HuH-7 (cell line): ENCODE results near the gene RPE65.
A peak's percentile ranks its signal among the peaks of the same experiment; 100 is the strongest.
"Not testable (repeated sequence)": the region's sequence is repeated elsewhere in the genome, so short reads cannot be mapped to it uniquely, and the experiment has no call there.

Experiments
- DNase-seq: peaks from one replicate; pipeline ENCODE4 v3.0.0; 2011; ENCODE audit warnings: low spot score

RPE65 gene

GRCh38 chr1:68453060-68453670, 3.4 kb upstream of the RPE65 start:
- DNase-seq, result no peak

GRCh38 chr1:68448365-68448764, 1.4 kb downstream of the RPE65 start:
- DNase-seq, result no peak

GRCh38 chr1:68445709-68446108, 4.0 kb downstream of the RPE65 start:
- no peak for DNase-seq

DNA sequence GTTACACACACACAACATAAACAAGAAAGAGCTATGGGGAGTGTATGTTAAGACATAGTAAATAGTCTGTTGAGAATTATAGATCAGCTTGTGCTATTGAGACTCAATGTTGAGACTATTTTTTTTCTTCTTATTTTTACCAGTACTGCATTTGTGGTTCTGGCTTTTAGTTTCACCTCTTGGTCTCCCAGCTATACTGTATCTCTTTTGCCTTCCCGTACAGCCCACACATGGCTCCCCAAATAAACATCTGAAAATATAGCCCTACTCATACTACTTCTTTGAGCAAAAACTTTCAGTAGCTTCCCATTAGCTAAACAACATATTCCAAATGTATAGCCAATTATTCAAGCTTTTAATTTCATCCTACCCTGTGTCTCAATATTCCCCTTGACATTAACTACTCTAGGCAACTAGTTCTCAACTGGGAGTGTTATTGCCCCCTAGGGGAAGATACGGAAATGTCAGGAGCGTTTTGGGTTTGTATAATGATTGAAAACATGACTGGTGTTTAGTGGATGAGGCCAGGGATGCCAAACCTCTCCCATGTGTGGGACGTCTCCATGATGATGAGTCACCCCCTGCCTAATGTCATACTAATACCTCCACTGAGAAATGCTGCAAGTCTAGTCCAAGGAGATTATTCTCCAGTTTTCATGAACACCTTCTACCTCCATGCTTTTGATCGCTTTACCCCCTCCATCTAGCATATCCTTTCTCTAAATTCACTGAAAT, 6.8 kb downstream of the RPE65 start:
- DNase-seq, result peak; percentile 26

- no peak for DNase-seq
Measured at GRCh38 chr1:68442006-68442405, 7.7 kb downstream of the RPE65 start.

DNA sequence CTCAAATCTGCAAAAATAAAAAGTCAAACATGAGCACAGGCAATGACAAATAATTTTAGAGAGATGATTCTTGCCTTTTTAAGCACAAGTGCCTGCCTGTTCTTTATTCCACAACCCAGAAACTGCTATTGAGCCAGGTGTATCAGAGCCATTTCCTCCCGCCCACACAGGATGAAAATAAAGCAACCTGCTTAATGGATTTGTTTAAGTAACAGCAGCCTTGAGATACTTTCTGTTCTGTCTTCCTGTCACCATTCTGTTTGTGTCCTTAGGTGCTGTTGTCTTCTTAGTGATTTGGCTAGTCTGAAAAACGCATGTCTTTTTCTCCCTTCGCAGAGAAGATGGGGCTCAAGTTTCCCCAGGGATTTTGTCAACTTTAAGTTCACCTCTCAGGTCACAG, 11.4 kb downstream of the RPE65 start:
- no peak for DNase-seq

DNA sequence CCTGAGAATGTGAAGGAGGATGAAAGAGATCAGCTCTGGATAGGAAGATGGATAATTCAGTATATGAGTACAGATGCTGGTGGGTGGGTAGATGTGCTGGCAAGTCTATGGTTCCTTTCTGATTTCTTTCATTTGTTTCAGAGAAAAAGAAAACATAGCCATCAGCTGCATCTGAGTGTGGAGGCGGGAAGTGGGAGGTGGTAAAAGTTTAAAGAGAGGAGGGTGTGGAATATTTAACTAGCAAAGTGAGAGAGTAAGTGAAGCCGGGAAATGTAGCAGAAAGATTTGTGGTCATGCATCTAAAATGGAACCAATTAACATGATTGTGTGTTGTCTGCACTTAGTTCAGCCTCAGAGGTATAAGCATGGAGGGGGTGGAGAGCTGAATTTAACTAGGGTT, 16.4 kb downstream of the RPE65 start:
- DNase-seq, result no peak

- DNase-seq, result no peak
Measured at GRCh38 chr1:68431076-68431475, 18.7 kb downstream of the RPE65 start.

GRCh38 chr1:68429233-68429808, 20.4 kb downstream of the RPE65 start:
- DNase-seq, result no peak

- no peak for DNase-seq
Measured at GRCh38 chr1:68426594-68426993, 23.2 kb downstream of the RPE65 start.

- DNase-seq, result no peak
Measured at GRCh38 chr1:68421350-68421749, 28.4 kb downstream of the RPE65 start.

- DNase-seq, result no peak
Measured at GRCh38 chr1:68409426-68409825, 40.3 kb downstream of the RPE65 start.

- DNase-seq, result no peak
Measured at GRCh38 chr1:68401506-68401905, 48.2 kb downstream of the RPE65 start.

GRCh38 chr1:68395575-68395974, 54.2 kb downstream of the RPE65 start:
- not testable (repeated sequence) for DNase-seq

- DNase-seq, result not testable (repeated sequence)
Measured at GRCh38 chr1:68392474-68392873, 57.3 kb downstream of the RPE65 start.

GRCh38 chr1:68385798-68386524, 63.8 kb downstream of the RPE65 start:
- not testable (repeated sequence) for DNase-seq

- no peak for DNase-seq
Measured at GRCh38 chr1:68384872-68385411, 64.8 kb downstream of the RPE65 start.

DNA sequence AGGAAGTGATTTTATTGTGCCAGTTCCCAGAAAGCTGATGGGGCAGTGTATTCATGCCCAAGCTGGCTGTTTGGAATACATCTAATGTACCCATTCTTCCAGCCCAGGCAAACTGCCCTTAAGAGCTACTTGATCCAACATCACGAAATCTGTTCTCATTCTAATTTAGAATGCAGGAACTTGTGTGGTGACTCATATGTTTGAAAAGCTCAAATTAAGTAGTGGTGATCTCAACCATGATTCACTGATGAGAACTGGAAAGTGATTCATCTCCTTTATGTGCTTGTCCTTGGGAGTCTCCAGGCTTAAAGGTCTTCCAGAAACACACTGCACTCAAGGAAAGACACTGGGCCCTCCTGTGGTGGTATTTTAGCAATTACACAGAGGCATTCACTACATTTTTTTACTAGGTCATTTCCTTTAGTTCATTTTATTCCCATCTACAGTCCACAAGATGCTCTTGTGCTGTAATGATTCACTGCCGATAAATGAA, 65.4 kb downstream of the RPE65 start:
- no peak for DNase-seq

GRCh38 chr1:68383092-68383491, 66.7 kb downstream of the RPE65 start:
- no peak for DNase-seq

- no peak for DNase-seq
Measured at GRCh38 chr1:68379085-68379478, 70.7 kb downstream of the RPE65 start.
